GM12878 (cell line): ENCODE measurements around the gene TADA3.

Source experiments
- BCL11A ChIP-seq: IDR thresholded peaks from 2 replicates; pipeline ENCODE4 v1.6.1; 2011; ENCODE audit warnings: low read depth, low read length
- BCLAF1 ChIP-seq: fragments of 450-650 bp; IDR thresholded peaks from 2 replicates; pipeline ENCODE4 v1.6.1; 2017; ENCODE audit warnings: antibody characterized with exemption, mild to moderate bottlenecking, moderate library complexity
- EP300 ChIP-seq, 2 experiments: fragments of 150-350 bp in 1 of 2; IDR thresholded peaks; 2 replicates each; pipeline ENCODE4 v1.6.1; 2011 to 2012; ENCODE audit warnings: low read depth in 2 of 2, low read length in 2 of 2, borderline replicate concordance in 1 of 2, improper control_type of control experiment in 1 of 2, inconsistent platforms in 1 of 2; ENCODE audit not compliant: control insufficient read depth in 1 of 2
- FOS ChIP-seq: IDR thresholded peaks from 3 replicates; pipeline ENCODE4 v1.6.1; 2011; ENCODE audit warnings: borderline replicate concordance; ENCODE audit not compliant: insufficient read length; ENCODE audit errors: extremely low read depth
- HCFC1 ChIP-seq: fragments of 150-350 bp; IDR thresholded peaks from 2 replicates; pipeline ENCODE4 v1.6.1; 2014; ENCODE audit warnings: low read length
- MYC ChIP-seq: IDR thresholded peaks from 2 replicates; pipeline ENCODE4 v1.6.1; 2011; ENCODE audit warnings: mild to moderate bottlenecking, low read length, moderate library complexity, inconsistent platforms; ENCODE audit not compliant: insufficient read depth, insufficient replicate concordance, insufficient read length, severe bottlenecking
- NBN ChIP-seq: fragments of 450-650 bp; IDR thresholded peaks from 2 replicates; pipeline ENCODE4 v1.6.1; 2016
- NFXL1 ChIP-seq: fragments of 450-650 bp; IDR thresholded peaks from 2 replicates; pipeline ENCODE4 v1.6.1; 2017; ENCODE audit warnings: antibody characterized with exemption, mild to moderate bottlenecking, borderline replicate concordance
- POLR2AphosphoS5 ChIP-seq: IDR thresholded peaks from 2 replicates; pipeline ENCODE4 v1.6.1; 2011; ENCODE audit warnings: mild to moderate bottlenecking, low read length, inconsistent platforms
- RAD21 ChIP-seq: IDR thresholded peaks from 2 replicates; pipeline ENCODE4 v1.6.1; 2011; ENCODE audit warnings: mild to moderate bottlenecking, low read depth, low read length, moderate library complexity; ENCODE audit not compliant: insufficient read depth
- SRF ChIP-seq, 2 experiments: IDR thresholded peaks; 2 replicates each; pipeline ENCODE4 v1.6.1; 2011; ENCODE audit warnings: low read depth in 2 of 2, low read length in 2 of 2, mild to moderate bottlenecking in 1 of 2, moderate library complexity in 1 of 2
- TF ChIP-seq, protein P1 (sequence below), 3 experiments: IDR thresholded peaks in 2 of 3; conservative IDR thresholded peaks in 1 of 3; 2 replicates each; pipeline ENCODE4 v1.5.1; 2011; ENCODE audit warnings: low read depth in 3 of 3, low read length in 3 of 3, mild to moderate bottlenecking in 3 of 3, control low read depth in 2 of 3, moderate library complexity in 2 of 3, inconsistent platforms in 1 of 3, mixed read lengths in 1 of 3; ENCODE audit not compliant: control insufficient read depth in 2 of 3, insufficient read depth in 1 of 3; ENCODE audit errors: extremely low read depth in 1 of 3
- TF ChIP-seq, protein P2 (sequence below): fragments of 450-650 bp; IDR thresholded peaks from 2 replicates; pipeline ENCODE4 v1.6.1; 2017; ENCODE audit warnings: mild to moderate bottlenecking
- TF ChIP-seq, protein P3 (sequence below): fragments of 450-650 bp; IDR thresholded peaks from 2 replicates; pipeline ENCODE4 v1.6.1; 2017; ENCODE audit warnings: mild to moderate bottlenecking, moderate library complexity

DNA sequence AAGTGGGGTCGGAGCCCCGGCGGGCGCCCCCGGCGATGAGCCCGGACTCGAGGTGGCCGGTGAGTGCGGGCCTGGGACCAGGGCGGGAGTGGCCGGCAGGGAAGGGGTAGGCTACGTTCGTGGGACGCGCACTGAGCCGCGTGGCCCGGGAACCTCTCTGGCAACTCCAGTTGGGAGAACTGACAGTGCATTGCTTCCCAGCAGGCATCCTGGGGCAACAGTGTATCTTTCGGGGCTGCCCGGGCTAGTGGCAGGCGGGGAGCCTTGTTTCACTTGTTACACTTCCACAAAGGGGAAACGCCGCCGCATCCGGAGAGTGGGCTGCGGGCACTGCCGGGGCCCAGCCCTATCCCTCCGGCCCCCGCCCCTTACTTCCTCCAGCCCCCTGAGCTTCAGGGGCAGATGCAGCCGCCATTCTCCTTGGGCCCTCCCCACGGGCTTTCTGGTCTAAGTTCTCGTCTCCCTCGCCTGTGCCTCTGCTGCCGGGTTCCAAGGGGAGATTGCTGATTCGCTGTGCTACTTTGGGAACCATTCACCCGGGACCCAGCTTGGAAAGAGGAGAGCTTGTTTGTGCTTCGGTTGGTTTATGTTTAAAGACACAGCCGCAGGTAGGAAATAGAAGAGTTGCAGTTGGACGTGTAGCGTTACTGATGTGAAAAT, 60.1 kb downstream of the TADA3 start:
- TF ChIP-seq NFXL1 (no peak), RAD21 (no peak), SRF (IDR thresholded peaks at IDR 0.05; ENCODE audit: low read depth in 2 of 2, low read length in 2 of 2) (no peak), MYC (no peak), POLR2AphosphoS5 (peak; percentile 58), NBN (no peak), HCFC1 (no peak), FOS (no peak), BCLAF1 (no peak), EP300 (IDR thresholded peaks at IDR 0.05; ENCODE audit: borderline replicate concordance in 1 of 2, control insufficient read depth in 1 of 2, low read depth in 2 of 2, low read length in 2 of 2) (no peak), BCL11A (no peak)
- TF ChIP-seq, protein P1, sequence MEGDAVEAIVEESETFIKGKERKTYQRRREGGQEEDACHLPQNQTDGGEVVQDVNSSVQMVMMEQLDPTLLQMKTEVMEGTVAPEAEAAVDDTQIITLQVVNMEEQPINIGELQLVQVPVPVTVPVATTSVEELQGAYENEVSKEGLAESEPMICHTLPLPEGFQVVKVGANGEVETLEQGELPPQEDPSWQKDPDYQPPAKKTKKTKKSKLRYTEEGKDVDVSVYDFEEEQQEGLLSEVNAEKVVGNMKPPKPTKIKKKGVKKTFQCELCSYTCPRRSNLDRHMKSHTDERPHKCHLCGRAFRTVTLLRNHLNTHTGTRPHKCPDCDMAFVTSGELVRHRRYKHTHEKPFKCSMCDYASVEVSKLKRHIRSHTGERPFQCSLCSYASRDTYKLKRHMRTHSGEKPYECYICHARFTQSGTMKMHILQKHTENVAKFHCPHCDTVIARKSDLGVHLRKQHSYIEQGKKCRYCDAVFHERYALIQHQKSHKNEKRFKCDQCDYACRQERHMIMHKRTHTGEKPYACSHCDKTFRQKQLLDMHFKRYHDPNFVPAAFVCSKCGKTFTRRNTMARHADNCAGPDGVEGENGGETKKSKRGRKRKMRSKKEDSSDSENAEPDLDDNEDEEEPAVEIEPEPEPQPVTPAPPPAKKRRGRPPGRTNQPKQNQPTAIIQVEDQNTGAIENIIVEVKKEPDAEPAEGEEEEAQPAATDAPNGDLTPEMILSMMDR (IDR thresholded peaks at IDR 0.05 in 2 of 3, conservative IDR thresholded peaks at IDR 0.05 in 1 of 3; ENCODE audit: control insufficient read depth in 2 of 3, extremely low read depth in 1 of 3, insufficient read depth in 1 of 3, low read depth in 3 of 3, low read length in 3 of 3), result no peak
- TF ChIP-seq, protein P2, sequence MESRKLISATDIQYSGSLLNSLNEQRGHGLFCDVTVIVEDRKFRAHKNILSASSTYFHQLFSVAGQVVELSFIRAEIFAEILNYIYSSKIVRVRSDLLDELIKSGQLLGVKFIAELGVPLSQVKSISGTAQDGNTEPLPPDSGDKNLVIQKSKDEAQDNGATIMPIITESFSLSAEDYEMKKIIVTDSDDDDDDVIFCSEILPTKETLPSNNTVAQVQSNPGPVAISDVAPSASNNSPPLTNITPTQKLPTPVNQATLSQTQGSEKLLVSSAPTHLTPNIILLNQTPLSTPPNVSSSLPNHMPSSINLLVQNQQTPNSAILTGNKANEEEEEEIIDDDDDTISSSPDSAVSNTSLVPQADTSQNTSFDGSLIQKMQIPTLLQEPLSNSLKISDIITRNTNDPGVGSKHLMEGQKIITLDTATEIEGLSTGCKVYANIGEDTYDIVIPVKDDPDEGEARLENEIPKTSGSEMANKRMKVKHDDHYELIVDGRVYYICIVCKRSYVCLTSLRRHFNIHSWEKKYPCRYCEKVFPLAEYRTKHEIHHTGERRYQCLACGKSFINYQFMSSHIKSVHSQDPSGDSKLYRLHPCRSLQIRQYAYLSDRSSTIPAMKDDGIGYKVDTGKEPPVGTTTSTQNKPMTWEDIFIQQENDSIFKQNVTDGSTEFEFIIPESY, result no peak
- TF ChIP-seq, protein P3, sequence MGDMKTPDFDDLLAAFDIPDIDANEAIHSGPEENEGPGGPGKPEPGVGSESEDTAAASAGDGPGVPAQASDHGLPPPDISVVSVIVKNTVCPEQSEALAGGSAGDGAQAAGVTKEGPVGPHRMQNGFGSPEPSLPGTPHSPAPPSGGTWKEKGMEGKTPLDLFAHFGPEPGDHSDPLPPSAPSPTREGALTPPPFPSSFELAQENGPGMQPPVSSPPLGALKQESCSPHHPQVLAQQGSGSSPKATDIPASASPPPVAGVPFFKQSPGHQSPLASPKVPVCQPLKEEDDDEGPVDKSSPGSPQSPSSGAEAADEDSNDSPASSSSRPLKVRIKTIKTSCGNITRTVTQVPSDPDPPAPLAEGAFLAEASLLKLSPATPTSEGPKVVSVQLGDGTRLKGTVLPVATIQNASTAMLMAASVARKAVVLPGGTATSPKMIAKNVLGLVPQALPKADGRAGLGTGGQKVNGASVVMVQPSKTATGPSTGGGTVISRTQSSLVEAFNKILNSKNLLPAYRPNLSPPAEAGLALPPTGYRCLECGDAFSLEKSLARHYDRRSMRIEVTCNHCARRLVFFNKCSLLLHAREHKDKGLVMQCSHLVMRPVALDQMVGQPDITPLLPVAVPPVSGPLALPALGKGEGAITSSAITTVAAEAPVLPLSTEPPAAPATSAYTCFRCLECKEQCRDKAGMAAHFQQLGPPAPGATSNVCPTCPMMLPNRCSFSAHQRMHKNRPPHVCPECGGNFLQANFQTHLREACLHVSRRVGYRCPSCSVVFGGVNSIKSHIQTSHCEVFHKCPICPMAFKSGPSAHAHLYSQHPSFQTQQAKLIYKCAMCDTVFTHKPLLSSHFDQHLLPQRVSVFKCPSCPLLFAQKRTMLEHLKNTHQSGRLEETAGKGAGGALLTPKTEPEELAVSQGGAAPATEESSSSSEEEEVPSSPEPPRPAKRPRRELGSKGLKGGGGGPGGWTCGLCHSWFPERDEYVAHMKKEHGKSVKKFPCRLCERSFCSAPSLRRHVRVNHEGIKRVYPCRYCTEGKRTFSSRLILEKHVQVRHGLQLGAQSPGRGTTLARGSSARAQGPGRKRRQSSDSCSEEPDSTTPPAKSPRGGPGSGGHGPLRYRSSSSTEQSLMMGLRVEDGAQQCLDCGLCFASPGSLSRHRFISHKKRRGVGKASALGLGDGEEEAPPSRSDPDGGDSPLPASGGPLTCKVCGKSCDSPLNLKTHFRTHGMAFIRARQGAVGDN, result no peak
